K562 (cell line): Measurements from ENCODE around the gene ARHGAP26.

ENCODE experiments used
- BHLHE40 ChIP-seq: IDR thresholded peaks from 2 replicates; pipeline ENCODE4 v1.6.1; 2011; ENCODE audit warnings: low read length, improper control_type of control experiment
- BRCA1 ChIP-seq, 2 experiments: fragments of 450-650 bp in 1 of 2; sonication (generic) in 1 of 2; formaldehyde crosslinking in 1 of 2; IDR thresholded peaks; 2 replicates each; pipeline versions ENCODE4 v1.5.0 to v1.6.1; 2017 to 2020; ENCODE audit warnings: mild to moderate bottlenecking in 1 of 2, missing genetic modification reagents in 1 of 2
- CEBPG ChIP-seq, 3 experiments: fragments of 200-800 bp in 1 of 3; sonication (Bioruptor generic) in 1 of 3; sonication (generic) in 1 of 3; formaldehyde crosslinking in 1 of 3; IDR thresholded peaks in 2 of 3; conservative IDR thresholded peaks in 1 of 3; 2 replicates each; pipeline versions ENCODE4 v1.6.1 to v1.8.0; 2016 to 2022; ENCODE audit warnings: missing compliant biosample characterization in 2 of 3, missing genetic modification characterization in 2 of 3, mild to moderate bottlenecking in 1 of 3, missing genetic modification reagents in 1 of 3
- CHD2 ChIP-seq: IDR thresholded peaks from 2 replicates; pipeline ENCODE4 v1.6.1; 2011; ENCODE audit warnings: low read depth, low read length
- NRF1 ChIP-seq, 2 experiments: fragments of 450-650 bp; IDR thresholded peaks in 1 of 2; conservative IDR thresholded peaks in 1 of 2; 2 replicates each; pipeline ENCODE4 v1.6.1; 2014; ENCODE audit warnings: mild to moderate bottlenecking in 2 of 2

GRCh38 chr5:142801495-142801871 lies 31.3 kb downstream of the ARHGAP26 start:
- TF ChIP-seq CHD2: no peak
- TF ChIP-seq NRF1 (conservative IDR thresholded peaks at IDR 0.05 in 1 of 2, IDR thresholded peaks at IDR 0.05 in 1 of 2): no peak
- no peak for TF ChIP-seq CEBPG (CRISPR knock-in tag; IDR thresholded peaks at IDR 0.05)
- TF ChIP-seq CEBPG (tag; conservative IDR thresholded peaks at IDR 0.05 in 1 of 2, IDR thresholded peaks at IDR 0.05 in 1 of 2): no peak
- no peak for TF ChIP-seq BHLHE40
- no peak for TF ChIP-seq BRCA1 (IDR thresholded peaks at IDR 0.05)
- no peak for TF ChIP-seq BRCA1 (CRISPR knock-in tag; IDR thresholded peaks at IDR 0.05)
